ENCODE measurements around the gene CRIP1. TPM values are rescaled to one million over a fixed set of nuclear protein-coding genes. Genes with fewer than 3 reads are reported as not detected.

Gene CRIP1
- total RNA-seq, 1 donor from 2014 or later = 106 TPM

- Histone ChIP-seq H3K4me1 (no peaks in the 10 kb centered on the region), H3K27ac (no peak overlapping the region), H3K36me3 (no peaks in the 10 kb centered on the region), H3K4me3 (no peak overlapping the region), H3K27me3 (no peaks in the 10 kb centered on the region), H3K9me3 (no peaks in the 10 kb centered on the region)
- DNase-seq (ENCODE audit: low spot score in 2 of 2) = no peak
- no peak for TF ChIP-seq CTCF (IDR thresholded peaks at IDR 0.05)
- intact Hi-C loops (cut with DNase I) = no loop called here
Measured at GRCh38 chr14:105536051-105536450, 49.4 kb downstream of the CRIP1 start.

GRCh38 chr14:105536691-105537579 is 50.2 kb downstream of the CRIP1 start:
- intact Hi-C loops (cut with DNase I) = no loop called here
- Histone ChIP-seq H3K36me3 (no peaks in the 10 kb centered on the region), H3K4me3 (no peak overlapping the region), H3K27me3 (no peaks in the 10 kb centered on the region), H3K27ac (no peak overlapping the region), H3K4me1 (no peaks in the 10 kb centered on the region), H3K9me3 (no peaks in the 10 kb centered on the region)
- no peak for TF ChIP-seq CTCF (IDR thresholded peaks at IDR 0.05)
- no peak for DNase-seq (ENCODE audit: low spot score in 2 of 2)

- no peak overlapping the region for H3K4me3 ChIP-seq
- no peaks in the 10 kb centered on the region for H3K27me3 ChIP-seq
- H3K4me1 ChIP-seq = no peaks in the 10 kb centered on the region
- intact Hi-C loops (cut with DNase I) = no loop called here
- no peak overlapping the region for H3K27ac ChIP-seq
- H3K9me3 ChIP-seq = no peaks in the 10 kb centered on the region
- no peaks in the 10 kb centered on the region for H3K36me3 ChIP-seq
- peak; percentile 66 to 99 (median 96) for TF ChIP-seq CTCF (IDR thresholded peaks at IDR 0.05)
- DNase-seq (ENCODE audit: low spot score in 2 of 2) = no peak
Measured at GRCh38 chr14:105537580-105538474, 51.1 kb downstream of the CRIP1 start.

Other genes with a start within 250 kb of the CRIP1 start
- 80.1 TPM for gene BTBD6, start 238.4 kb upstream of the CRIP1 start, total RNA-seq
- gene BRF1, start 185.9 kb upstream of the CRIP1 start, total RNA-seq = 60.9 TPM
- gene PACS2, start 172.1 kb upstream of the CRIP1 start, total RNA-seq = 153 TPM
- gene TEX22, start 88.3 kb upstream of the CRIP1 start, total RNA-seq = not detected
- gene MTA1, start 67.1 kb upstream of the CRIP1 start, total RNA-seq = 118 TPM
- gene CRIP2, start 12.1 kb upstream of the CRIP1 start, total RNA-seq = 665 TPM
- gene TEDC1, start 4.4 kb downstream of the CRIP1 start, total RNA-seq = 12.7 TPM
- 34.6 TPM for gene TMEM121, start 39.7 kb downstream of the CRIP1 start, total RNA-seq

Measured in ascending aorta (tissue), 2 donors.